DMS153 treated with DMSO at 0.1 percent for 48 hours (cell line): ENCODE results near the gene RANBP3L.
"Not testable (repeated sequence)": the region's sequence is repeated elsewhere in the genome, so short reads cannot be mapped to it uniquely, and the experiment has no call there.

Source experiments
- DNase-seq: peaks from one replicate; lab custom pipeline; 2025; ENCODE audit not compliant: unreplicated experiment; lab: John Stamatoyannopoulos, UW

The RANBP3L gene

DNA sequence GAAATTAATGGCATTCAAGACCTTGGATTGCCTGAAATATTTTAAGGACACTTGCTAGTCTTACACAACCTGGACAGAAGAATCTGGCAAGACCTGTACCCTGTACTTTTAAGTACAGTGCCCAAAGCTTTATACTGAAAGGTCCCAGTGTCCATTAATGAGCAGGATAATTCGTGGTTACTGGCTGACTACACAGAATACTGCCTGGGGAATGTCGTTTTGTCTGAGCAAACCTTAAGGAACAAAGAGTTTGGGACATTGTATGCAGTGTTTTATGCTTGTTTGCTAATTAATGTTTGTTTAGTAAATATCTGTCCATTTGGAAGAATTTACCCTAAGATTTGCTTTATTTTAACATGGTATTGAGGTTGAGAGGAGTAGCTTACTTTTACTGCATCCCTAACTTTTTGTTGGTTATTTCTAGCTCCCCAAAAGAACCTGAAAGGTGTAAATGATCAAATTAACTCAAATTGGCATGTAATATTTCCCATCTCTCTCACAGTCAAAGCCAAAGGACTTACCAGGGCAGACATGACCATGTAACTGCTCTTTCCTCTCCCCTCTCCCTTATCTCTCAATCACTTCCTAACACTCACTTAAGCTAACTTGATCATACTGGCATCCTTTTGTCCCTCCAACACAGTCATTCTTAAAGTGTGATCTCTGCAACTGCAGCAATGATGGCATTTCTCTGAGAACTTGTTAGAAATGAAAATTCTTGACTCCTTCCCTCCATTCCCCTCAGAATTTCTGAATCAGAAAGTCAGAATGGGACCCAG lies 15.7 kb downstream of the RANBP3L start:
- no peak for DNase-seq

DNA sequence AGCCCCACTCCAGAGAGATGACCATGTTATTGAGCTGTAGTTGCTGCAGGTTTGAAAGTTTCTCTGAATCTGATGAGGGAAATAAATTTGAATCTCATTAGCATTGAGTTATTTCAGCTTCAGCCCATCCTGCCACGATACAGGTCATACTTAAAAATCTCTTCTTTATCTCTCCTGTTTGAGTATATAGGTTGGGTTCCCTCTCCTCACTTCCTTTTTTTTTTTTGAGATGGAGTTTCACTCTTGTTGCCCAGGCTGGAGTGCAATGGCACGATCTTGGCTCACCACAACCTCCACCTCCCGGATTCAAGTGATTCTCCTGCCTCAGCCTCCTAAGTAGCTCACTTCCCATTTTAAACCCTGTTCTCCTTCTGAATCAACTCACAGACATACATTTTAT lies 17.9 kb downstream of the RANBP3L start:
- not testable (repeated sequence) for DNase-seq

DNA sequence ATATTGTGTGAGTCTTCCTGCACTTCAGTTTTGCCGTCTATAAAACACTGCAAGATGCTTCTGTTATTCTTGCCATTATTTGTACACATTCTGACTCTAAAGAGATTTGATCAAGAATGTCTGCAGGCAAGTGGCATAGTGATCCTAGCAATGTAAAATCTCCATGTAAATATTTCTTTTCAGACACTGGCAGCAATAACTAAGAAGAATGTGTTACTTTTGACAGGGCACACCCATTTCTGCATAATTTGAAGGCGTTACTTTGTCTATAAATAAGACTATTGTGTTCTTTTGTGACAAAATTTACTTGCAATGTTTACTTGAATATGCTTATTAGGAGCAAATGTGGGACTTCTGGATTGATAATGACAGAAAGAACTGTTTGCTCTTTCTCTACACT lies 20.1 kb downstream of the RANBP3L start:
- no peak for DNase-seq

DNA sequence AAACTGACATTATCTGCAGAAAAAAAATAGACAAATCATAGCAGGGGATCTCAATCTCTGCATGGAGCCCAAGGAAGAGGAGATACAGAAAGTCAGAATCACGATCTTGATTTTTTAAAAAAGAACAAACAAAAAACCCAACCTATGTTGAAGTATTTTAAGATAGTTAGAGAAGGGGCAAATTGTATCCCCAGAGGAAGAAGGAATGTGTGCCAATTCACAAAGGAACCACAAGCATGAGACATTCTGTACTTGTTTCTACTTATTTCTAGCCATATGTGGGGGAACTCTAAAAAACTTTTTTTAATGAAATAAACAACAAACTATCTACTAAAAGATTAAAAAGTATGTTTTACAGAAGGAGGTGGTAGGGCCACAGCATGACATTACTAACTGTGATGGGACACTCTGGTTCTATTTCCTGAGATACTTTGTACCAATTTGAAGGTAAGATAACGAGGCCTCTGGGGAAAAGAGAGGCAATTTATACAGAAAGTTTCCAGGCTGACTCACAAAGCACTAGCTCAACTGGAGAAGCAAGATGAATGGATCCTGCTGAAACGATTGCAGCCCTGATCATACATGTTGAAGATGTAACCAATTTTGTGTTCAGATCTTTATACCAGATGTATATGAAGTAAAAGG lies 22.5 kb downstream of the RANBP3L start:
- DNase-seq, result no peak

DNA sequence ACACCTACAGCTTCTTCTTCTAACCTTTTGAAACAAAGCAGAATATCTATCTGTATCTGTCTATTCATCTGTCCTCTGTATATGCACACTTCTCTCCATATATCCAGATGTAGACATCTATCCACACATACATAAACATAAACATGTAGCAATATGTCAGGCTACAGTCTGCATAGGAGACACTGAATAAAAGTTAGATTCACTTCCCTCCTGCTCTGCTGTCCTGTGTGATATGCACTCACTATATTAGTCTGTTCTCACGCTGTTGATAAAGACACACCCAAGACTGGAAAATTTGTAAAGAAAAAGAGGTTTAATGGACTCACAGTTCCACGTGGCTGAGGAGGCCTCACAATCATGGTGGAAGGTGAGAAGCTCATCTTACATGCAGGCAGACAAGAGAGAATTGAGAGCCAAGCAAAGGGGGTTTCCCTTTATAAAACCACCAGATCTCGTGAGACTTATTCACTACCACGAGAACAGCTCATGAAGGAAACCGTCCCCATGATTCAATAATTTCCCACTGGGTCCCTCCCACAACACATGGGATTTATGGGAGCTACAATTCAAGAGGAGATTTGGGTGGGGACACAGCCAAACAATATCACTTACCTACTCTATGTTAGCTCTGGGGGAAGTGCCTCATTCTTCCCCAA lies 24.1 kb downstream of the RANBP3L start:
- no peak for DNase-seq

DNA sequence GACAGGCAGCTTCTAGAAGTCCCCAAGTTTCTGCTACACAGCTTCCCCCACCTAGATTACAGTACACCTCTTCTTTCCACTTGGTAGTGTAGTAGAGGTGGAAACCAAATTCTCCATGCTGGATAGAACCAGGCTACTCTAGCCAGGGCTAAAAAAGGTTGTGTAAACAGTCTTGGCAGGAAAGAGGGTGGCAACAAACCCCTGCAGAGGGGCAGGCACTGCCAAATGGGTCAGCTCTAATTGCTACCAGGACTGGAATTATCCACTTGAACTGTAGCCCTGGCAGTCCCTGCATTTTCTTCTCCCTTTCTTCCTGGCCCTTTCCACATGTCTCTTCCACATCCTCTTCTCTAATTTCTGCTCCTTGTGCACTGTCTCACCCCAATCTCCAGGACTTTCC lies 24.8 kb downstream of the RANBP3L start:
- no peak for DNase-seq

DNA sequence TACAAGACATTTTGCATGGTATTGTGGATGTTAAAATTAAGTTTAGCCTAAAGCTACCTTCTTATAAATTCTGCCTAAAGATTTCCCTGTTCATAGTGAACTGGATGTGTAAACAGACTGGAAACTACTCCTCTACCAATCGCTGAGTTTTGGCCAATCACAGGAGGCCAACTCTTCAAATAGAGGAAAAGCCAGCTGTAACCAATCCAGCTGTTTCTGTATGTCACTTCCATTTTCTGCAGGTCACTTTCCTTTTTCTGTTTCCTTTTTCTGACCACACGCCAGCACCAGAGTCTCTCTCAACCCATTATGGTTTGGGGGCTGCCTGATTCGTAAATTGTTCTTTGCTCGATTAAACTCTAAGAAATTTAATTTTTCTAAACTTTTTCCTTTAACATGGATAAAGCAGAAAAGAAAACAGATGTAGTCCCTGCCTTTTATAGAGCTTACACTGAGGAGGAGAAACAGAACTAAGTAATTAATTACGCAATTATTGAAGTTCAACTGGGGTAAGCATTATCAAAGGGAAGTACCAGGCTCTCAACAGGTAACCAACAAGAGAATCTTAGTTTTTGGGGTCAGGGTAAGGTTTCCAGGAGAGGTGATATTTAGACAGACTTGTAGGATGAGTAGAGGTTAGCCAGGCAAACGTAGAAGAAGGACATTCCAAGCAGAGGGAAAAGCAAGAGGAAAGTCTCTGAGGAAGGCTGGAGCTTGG lies 27.7 kb downstream of the RANBP3L start:
- no peak for DNase-seq

DNA sequence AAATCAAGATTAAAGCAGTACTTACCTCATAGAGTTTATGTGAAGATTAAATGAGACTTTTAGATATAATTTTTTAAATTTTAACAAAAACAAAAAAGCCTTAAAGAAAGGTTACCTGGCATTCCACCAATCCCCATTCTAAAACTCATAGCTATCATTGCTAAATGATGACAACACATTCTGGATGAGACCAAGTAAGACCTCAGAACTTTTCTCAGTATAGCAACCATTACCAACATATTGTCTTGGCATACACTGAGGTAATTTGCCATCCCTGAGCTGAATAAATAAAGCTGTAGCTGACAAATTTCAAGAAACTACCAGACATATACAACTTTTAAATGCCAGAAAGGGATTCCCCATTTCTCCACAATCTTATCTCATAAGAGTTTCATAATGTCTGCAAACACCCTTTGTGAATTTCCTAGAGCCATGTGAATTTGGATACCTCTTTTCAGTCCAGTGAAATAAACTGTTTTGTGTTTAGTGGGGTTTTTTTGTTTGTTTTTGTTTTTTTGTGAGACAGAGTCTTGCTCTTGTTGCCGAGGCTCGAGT lies 29.5 kb downstream of the RANBP3L start:
- no peak for DNase-seq

DNA sequence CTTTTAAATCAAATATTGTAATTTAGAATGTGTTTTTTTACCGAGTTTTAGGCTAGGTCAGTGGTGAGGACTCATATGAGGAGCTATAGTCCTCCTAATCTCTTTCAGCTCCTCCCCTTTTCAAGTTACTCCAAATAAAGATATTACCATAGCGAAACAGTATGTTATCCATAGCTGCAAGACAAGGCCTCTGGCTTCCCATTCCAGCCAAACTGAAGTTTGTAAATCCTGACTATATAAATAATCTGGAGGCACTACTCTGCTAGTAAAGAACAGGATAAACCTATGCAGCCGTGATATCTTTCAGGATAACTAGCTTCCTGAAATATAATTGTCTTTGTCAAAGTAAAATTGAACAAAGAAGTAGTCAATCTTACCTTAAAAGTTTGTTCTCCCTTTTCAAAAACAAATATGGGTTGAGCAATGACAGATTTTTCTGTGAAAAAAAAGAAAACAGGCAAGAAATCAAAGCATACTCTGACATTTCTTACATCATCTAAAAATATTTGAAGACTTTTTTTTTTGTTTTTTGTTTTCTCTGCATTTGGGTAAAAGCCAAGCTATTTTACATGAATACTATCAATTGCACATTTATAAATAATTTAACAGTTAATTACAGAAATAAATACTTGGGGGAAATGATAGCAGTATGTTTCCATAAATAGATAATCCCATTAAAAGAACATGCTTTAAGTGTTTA lies 30.7 kb downstream of the RANBP3L start:
- no peak for DNase-seq

DNA sequence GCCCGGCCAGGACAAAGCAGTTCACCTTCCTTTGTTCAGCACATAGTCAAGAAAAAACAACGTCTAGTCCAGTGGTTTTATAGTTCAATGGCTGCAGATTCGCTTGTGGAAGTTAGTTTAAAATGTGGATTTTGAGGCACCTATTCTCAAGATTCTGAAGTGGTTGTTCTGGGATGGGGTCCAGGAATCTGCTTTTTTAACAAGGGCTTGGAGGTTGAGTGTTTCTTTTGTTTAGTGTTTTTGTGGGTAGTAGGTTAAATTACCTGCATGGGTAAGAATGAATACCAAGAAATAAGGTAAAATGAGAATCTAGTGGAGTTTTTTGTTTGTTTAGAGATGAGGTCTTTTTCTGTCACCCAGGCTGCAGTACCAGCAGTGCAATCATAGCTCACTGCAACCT lies 31.5 kb downstream of the RANBP3L start:
- DNase-seq, result no peak

DNA sequence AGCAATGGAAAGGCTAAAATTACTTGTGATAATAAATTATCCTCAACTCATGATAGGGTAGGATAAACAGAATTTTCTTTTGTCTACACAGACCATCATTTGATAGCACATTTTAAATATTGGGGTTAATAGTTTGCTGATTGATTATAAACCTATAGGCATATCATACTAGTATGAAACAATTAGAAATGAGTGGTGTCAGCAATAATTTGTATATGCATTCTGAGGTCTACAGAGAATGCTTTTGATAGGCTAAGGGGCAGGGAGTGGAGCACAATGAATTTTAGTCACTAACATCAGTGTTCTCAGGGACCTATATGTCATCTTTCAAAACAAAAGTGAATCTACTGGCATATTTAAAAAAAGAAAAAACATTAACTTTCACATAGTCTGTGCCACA lies 32.2 kb downstream of the RANBP3L start:
- DNase-seq, result no peak

DNA sequence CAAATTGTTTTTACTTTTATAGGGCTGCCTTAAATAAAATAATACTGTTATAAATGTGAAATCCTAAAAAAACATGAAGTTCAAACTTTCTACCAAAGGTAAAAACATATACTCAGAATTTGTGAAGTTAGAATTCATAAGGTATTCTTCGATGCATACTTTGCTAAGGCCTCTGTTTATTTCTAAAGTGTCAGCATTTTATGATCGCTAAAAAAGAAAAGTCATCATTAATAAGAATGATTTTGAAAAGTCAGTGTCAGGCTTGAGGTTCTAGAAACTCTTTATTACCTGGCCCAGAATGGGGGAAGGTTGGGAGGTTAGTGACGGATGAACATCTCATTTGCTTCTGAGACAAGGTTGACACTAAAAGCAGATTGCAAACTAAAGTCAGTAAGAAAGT lies 33.8 kb downstream of the RANBP3L start:
- no peak for DNase-seq

DNA sequence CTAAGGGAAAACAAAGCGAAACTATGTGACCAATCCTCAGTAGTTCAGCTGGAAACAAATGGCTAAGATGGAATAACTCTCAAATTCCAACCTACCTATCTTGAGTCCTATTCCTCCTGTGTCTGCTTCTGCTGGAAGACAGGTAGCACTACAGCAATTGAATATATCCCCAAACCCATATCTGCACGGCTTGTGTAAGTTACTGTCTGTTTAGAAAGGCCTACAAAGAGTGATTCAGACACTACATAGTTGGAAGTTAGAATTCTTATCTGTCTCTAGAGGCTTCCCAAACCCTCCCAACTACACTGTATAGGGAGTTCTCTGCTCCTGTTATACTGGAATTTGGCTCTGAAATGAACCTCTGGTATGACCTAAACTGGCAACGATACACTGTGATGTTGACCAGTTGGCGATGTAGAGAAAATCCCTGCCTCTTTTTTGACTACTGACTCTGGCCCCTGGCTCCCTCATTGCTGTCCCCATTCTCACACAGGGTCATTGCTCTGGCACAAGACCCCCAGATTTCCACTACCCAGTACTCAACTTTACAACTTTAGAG lies 37.4 kb downstream of the RANBP3L start:
- DNase-seq, result no peak

DNA sequence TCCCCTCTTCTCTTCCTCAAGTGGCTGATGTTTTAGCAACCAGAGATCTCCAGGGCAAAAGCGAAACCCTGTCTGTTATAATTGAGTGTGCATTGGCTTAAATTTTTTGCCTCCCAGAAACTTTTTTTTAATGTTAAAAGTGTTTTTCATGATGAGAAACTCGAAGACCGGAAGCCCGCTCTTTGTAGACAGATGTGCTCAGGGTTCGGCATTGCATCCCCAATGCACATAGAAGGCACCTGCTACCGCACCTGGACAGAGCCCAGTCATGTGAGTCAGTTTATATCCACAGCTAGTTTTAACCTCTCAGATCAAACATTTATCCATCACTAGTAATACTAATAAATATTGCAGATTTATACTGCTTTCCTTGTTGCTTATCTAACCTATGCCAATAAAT lies 40.5 kb downstream of the RANBP3L start:
- no peak for DNase-seq

DNA sequence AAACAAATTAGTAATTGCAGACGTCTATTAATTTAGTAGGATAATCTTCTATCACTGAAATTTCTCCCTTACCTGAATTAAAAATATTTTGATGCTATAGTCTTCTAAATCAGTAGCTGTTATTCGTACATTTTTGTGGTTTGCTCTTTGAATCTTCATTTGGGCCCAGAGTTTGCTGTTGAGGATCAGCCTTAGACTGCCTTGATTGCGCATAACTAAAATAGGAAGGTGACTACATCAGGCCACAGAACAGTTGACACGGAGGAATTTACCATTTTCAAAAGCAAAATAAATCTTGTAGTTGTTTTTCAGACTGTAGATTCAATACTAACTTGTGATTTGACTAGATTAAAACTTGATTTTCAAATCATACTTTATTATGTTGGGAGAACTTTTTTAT lies 48.1 kb downstream of the RANBP3L start:
- no peak for DNase-seq

DNA sequence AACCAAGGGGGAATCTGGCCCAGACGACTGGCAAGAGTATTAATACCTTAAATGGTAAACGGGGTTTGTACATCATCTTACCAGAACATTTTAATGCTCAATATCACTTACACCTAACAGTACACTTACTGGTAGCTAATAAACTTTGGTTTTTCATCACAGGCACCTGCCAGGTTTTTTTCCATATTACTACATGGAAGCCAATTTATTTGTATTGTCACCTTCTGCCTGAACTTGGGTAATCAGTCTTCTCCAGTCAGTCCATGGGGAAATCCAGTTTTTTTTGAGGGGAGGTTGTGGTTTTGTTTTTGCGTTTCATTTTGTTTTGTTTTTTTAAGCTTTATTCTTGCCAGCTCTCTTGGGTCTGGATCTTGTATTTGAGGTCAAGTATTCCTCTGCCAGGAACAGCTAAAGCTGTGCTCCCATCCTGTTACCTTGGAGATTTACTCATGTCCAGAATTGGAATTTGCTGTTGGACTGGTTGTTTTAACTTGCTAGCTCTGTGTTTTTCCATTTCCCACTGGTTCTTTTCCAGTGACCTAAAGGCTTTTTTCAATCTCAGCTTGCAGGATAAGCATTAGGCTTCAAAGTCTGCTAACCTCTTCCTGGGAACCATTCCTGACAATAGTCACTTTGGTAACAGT lies 48.9 kb downstream of the RANBP3L start:
- no peak for DNase-seq

DNA sequence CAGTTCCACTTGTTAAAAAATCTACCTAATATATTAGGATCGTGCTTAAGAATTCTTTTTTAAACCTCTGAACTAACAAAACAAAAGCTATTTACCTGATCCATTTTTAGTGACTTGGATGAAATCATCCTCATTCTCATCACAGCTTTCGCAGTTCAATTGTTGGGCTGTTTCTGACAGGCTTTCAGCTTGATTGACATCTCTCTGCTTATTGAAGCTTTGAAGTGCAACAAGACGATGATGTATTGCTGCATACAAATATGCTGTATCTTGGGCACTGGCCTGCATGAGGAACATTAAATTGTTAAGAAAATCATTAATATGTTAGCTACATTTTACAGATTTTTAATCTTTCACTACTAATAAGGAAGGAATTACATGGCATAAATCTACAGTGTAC lies 50.5 kb downstream of the RANBP3L start:
- no peak for DNase-seq

DNA sequence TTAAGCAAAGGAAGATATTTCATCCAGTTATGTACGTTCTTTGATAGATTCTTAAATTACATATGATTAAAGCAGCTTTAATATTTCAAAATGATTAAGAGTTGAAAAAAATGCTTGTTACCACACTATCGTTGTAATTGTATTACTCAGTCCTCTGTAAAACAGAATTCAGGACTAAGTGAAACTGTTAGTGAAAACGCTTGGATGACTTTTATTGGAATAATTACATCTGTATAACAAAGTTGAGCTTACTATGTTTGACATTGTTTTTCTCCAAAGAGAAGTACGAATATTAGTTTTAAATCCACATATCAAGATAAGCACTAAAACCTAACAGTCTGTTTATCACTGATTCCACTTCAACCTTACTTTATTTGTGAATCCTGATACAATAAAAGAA lies 51.3 kb downstream of the RANBP3L start:
- DNase-seq, result no peak

DNA sequence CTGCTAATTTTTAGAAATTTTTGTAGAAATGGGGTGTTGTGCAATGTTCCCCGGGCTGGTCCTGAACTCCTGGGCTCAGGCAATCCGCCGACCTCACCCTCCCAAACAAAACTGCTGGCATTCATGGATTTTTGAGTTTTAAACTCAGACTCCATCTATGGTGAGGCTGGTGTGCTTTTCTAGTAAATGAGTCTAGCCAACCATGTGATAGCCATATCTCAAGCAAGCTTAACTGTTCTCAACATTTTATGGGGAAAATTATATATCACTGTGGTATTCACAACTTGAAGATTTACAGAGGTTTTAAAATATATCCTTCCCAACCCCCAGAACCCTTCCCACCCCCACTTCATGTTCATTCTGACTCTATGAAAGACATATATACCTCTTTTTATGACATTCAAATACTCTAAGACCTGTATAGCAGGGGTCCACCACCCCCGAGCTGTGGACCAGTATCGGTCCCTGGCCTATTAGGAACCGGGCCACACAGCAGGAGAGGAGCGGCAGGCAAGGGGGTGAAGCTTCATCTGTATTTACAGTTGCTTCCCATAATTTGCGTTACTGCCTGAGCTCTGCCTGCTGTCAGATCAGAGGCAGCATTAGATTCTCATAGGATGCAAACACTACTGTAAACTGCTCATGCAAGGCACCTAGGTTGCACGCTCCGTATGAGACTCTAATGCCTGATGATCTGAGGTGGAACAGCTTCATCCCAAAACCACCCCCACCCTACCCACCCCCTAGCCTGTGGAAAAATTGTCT lies 55.5 kb downstream of the RANBP3L start:
- no peak for DNase-seq
